ENCODE data around the gene GLIS1.

GLIS1 gene

DNA sequence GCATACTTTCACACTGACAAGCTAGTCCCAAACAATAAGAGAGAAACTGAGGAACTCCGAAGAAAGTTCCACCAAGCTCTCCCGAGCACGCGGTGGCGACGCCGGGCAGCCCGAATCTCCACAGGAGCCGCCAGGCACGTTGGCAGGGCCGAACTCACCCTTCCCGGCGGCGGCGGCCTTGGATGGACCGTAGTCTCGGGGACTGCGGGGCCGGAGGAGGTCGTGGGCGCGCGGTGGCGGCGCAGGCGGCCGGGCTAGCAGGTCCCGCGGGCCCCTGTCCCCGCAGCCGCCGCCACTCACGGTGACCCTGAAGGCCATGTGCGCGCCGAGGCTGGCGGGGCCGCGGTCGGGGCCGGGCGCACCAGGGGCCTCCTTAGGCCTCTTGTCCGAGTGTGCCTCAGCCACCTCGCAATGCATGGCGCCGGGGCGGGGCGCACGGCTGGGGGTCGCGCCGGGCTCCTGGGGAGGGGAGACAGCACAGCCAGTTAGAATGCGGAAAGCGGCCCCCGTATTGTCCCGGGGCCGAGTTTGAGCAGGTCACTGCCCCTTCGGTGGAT is 1.2 kb downstream of the GLIS1 start:
- peak overlapping the region; percentile 86 for H3K4me3 ChIP-seq (ENCODE audit: low read depth, low read length)
- peak; percentile 30 for DNase-seq (ENCODE audit: low read depth)
- TF ChIP-seq, protein P1, sequence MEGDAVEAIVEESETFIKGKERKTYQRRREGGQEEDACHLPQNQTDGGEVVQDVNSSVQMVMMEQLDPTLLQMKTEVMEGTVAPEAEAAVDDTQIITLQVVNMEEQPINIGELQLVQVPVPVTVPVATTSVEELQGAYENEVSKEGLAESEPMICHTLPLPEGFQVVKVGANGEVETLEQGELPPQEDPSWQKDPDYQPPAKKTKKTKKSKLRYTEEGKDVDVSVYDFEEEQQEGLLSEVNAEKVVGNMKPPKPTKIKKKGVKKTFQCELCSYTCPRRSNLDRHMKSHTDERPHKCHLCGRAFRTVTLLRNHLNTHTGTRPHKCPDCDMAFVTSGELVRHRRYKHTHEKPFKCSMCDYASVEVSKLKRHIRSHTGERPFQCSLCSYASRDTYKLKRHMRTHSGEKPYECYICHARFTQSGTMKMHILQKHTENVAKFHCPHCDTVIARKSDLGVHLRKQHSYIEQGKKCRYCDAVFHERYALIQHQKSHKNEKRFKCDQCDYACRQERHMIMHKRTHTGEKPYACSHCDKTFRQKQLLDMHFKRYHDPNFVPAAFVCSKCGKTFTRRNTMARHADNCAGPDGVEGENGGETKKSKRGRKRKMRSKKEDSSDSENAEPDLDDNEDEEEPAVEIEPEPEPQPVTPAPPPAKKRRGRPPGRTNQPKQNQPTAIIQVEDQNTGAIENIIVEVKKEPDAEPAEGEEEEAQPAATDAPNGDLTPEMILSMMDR (conservative IDR thresholded peaks at IDR 0.05; ENCODE audit: low read depth, low read length), result no peak

DNA sequence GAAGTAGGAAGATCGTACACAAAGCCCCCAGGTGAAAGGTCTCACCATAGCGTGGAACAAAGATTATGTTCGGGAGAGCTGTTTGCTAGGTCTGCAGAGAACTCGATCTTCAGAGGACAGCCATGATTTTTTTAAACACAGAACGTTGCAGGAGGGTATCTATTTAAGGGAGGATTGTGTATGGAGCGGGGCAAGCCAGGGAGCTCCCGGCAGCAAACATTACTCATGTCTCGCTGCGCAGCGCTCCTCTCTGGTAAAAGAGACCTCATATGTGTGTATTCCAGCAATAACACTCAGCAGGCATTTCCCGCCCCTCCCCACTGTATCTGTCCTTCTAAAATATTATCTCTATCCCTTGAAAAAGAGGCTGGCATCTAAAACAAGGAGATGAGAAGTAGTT is 2.7 kb downstream of the GLIS1 start:
- peak overlapping the region; percentile 22 for H3K4me3 ChIP-seq (ENCODE audit: low read depth, low read length)
- TF ChIP-seq, protein P1 (conservative IDR thresholded peaks at IDR 0.05; ENCODE audit: low read depth, low read length), result no peak
- DNase-seq (ENCODE audit: low read depth), result peak; percentile 89

DNA sequence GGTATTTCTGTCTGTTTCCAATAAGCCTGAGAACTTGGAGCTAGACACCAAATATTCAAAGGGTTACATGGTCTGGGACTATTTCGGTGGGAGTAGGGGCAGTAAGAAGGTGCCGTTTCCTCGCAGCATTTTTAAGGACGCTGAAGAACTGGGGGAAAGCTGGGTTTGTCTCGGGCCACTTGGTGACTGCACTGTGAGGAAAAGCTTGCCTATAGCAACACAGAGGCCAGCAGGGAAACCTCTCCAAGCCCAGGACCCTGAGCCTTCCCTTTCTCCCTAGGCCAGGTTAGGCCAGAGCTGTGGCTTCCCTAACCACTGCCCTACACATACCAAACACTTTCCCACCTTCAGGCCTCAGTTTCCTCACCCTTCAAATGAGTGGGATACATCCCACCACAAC is 3.3 kb downstream of the GLIS1 start:
- DNase-seq (ENCODE audit: low read depth), result peak; percentile 23
- no peak overlapping the region for H3K4me3 ChIP-seq (ENCODE audit: low read depth, low read length)
- TF ChIP-seq, protein P1 (conservative IDR thresholded peaks at IDR 0.05; ENCODE audit: low read depth, low read length), result no peak

DNA sequence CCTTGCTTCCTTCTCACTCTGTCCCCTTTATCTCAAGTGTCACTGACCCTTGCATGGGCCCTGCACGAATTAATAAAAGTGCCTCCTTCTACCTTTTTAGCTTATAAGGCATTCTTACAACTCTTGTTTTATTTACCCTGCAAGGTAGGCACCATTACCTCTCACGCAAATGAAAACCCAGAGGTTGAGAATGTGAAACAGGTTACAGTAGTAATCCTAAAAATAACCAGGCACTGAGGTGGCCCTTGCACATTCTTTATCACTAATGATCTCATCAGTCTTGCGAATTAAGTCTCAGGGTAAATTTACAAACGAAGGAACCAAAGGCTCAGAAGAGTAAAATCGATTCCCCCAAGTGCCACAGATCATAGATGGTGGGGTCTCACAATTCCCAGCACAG is 3.7 kb downstream of the GLIS1 start:
- H3K4me3 ChIP-seq (ENCODE audit: low read depth, low read length), result no peak overlapping the region

DNA sequence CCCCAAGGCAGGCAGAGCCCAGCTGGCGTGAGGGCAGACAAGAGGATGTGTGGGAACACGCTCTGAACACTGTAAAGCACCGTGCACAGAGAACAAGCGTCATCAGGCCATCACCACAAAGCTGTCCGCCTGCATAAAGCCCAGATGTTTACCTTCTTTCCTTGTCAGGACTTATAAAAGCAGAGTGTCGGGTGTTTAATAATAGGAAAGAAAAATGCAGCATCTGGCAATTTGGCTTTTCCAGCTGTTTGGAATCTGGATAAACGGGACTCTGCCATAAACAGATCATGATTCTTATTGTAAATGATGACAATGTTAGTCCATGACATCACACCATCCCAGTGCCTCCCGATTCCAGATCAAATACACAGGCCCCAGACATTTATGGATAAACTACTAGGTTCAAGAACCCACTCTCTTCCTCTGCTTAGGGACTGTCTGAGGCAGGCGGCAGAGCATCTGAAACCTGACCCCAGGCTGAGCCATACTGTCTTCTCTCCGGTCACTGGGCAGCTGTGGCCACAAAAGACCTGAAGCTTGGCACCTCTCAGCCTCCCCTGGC is 4.2 kb downstream of the GLIS1 start:
- DNase-seq (ENCODE audit: low read depth), result peak; percentile 85
- TF ChIP-seq, protein P1 (conservative IDR thresholded peaks at IDR 0.05; ENCODE audit: low read depth, low read length), result no peak
- H3K4me3 ChIP-seq (ENCODE audit: low read depth, low read length), result no peak overlapping the region

More for the DNA sequence above, 3.7 kb downstream of the GLIS1 start:
- DNase-seq (ENCODE audit: low read depth), result peak; percentile 33
- TF ChIP-seq, protein P1 (conservative IDR thresholded peaks at IDR 0.05; ENCODE audit: low read depth, low read length), result no peak

DNA sequence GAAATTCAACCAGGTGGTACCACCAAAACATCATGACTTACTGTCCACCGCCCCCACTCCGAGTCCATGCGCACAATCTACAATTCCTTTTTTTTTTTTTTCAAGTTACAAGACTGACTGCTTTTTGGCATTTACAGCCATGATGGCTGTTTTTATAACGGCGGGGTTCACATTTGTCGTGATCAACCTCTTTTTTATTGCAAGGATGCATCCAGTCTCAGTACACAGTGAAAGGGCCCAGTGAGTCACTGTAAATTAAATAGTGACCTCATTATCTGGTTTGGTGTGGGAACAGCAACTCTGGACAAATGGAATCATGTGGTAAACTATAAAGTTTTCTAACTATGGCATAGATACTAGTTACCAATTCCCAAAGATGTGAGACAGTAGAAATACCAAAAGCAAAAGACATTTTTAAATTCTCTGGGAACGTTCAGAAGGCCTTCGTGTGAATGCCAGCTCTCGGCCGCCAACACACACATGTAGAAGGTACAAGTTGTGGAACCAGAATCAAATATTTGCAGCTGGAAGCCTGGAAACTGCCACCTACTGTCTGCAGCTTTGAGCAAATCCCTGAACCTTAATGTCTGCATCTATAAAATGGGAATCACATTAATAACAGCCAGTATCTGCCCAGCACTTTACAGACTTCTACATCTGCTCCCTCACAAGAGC is 4.9 kb downstream of the GLIS1 start:
- TF ChIP-seq, protein P1 (conservative IDR thresholded peaks at IDR 0.05; ENCODE audit: low read depth, low read length), result peak; percentile 5
- DNase-seq (ENCODE audit: low read depth), result peak; percentile 62
- no peak overlapping the region for H3K4me3 ChIP-seq (ENCODE audit: low read depth, low read length)
